GM12878 (cell line): ENCODE results near the gene STK40. TPM values are rescaled to one million over a fixed set of nuclear protein-coding genes. Genes with fewer than 3 reads are reported as not detected.

ENCODE experiments used
- ATAC-seq: fragments of 200-7000 bp; cut with Tn5 transposase; 3 replicates; pipeline ENCODE4 v1.9.1; 2020; ENCODE audit warnings: mild to moderate bottlenecking, moderate library complexity
- BruUV-seq: library from RNA; stranded (reverse); fragments of 400-500 nt; replicated peaks from 2 replicates; lab custom pipeline; 2021; lab: Mats Ljungman, UMichigan
- CTCF ChIA-PET: fragments of 300-600 bp; sonication (Branson Sonifier 250); formaldehyde crosslinking; extraction: SDS; loops from one replicate; lab custom pipeline; 2021; ENCODE audit warnings: inconsistent platforms; lab: Yijun Ruan, JAX
- POLR2A ChIA-PET: fragments of 350-600 bp; formaldehyde crosslinking; extraction: SDS; loops from one replicate; lab custom pipeline; 2021; ENCODE audit warnings: inconsistent platforms; lab: Charles Lee
- RAD21 ChIA-PET: fragments of 300-600 bp; sonication (Branson Sonifier 250); formaldehyde crosslinking; loops from one replicate; lab custom pipeline; 2023; ENCODE audit warnings: antibody characterized with exemption; ENCODE audit not compliant: unreplicated experiment; lab: Charles Lee
- SMC1A ChIA-PET: fragments of 300-600 bp; sonication (Branson Sonifier 250); formaldehyde crosslinking; loops from one replicate; lab custom pipeline; 2023; ENCODE audit not compliant: unreplicated experiment, uncharacterized antibody; lab: Charles Lee
- DNase-seq: peaks from one replicate; pipeline ENCODE4 v3.0.0-alpha.2; 2011; ENCODE audit warnings: low read depth, low spot score
- FAIRE-seq: peaks from 3 replicates; lab custom pipeline; 2011; peaks lifted over from hg19 to GRCh38; lab: Jason Lieb, UNC
- H2AFZ ChIP-seq: 2 replicates; pipeline ENCODE4 v1.6.0; 2011; ENCODE audit warnings: low read depth, low read length, control low read depth; ENCODE audit not compliant: control insufficient read depth
- H3K27ac ChIP-seq: 2 replicates; pipeline ENCODE4 v1.5.1; 2011; ENCODE audit warnings: control low read depth; ENCODE audit not compliant: control insufficient read depth, insufficient read depth
- H3K27me3 ChIP-seq, 2 experiments: replicated peaks in 1 of 2; 2 replicates each; pipeline versions ENCODE4 v1.6.0 to v1.6.1; 2011; ENCODE audit warnings: low read length in 1 of 2; ENCODE audit not compliant: control insufficient read depth in 2 of 2, insufficient read depth in 2 of 2
- H3K36me3 ChIP-seq, 2 experiments: 2 replicates each; pipeline ENCODE4 v1.5.1; 2011; ENCODE audit warnings: low read length in 1 of 2; ENCODE audit not compliant: control insufficient read depth in 2 of 2, insufficient read depth in 2 of 2
- H3K4me1 ChIP-seq: 2 replicates; pipeline ENCODE4 v1.6.1; 2011; ENCODE audit warnings: mild to moderate bottlenecking, low read length, moderate library complexity, mixed read lengths; ENCODE audit not compliant: control insufficient read depth, insufficient read depth
- H3K4me2 ChIP-seq: 2 replicates; pipeline ENCODE4 v1.6.0; 2011; ENCODE audit warnings: control low read depth; ENCODE audit not compliant: control insufficient read depth, insufficient read depth
- H3K4me3 ChIP-seq: fragments of 200-600 bp; sonication (generic); 2 replicates; pipeline ENCODE4 v1.5.1; 2016
- H3K79me2 ChIP-seq: 2 replicates; pipeline ENCODE4 v1.6.0; 2011; ENCODE audit warnings: low read length; ENCODE audit not compliant: control insufficient read depth, insufficient read depth
- H3K9ac ChIP-seq: 2 replicates; pipeline ENCODE4 v1.8.0; 2011; ENCODE audit warnings: low read length, control low read depth, mixed read lengths; ENCODE audit not compliant: control insufficient read depth, insufficient read depth
- H3K9me3 ChIP-seq: replicated peaks from 3 replicates; pipeline ENCODE4 v1.5.1; 2011; ENCODE audit warnings: mild to moderate bottlenecking, low read length; ENCODE audit not compliant: control insufficient read depth, insufficient read depth
- H4K20me1 ChIP-seq: 2 replicates; pipeline ENCODE4 v1.6.0; 2011; ENCODE audit not compliant: control insufficient read depth, insufficient read depth
- BHLHE40 ChIP-seq, 2 experiments: fragments of 450-650 bp in 1 of 2; IDR thresholded peaks; 2 replicates each; pipeline ENCODE4 v1.6.1; 2011 to 2017; ENCODE audit warnings: low read depth in 2 of 2, borderline replicate concordance in 1 of 2, improper control_type of control experiment in 1 of 2, low read length in 1 of 2, mild to moderate bottlenecking in 1 of 2
- HDAC2 ChIP-seq: fragments of 200-600 bp; sonication (generic); IDR thresholded peaks from 2 replicates; pipeline ENCODE4 v1.6.1; 2017
- HDGF ChIP-seq: fragments of 450-650 bp; IDR thresholded peaks from 2 replicates; pipeline ENCODE4 v1.6.1; 2016; ENCODE audit warnings: antibody characterized with exemption
- IKZF1 ChIP-seq: fragments of 450-650 bp; conservative IDR thresholded peaks from 2 replicates; pipeline ENCODE4 v1.6.1; 2017; ENCODE audit warnings: antibody characterized with exemption, mild to moderate bottlenecking
- IRF4 ChIP-seq: IDR thresholded peaks from 2 replicates; pipeline ENCODE4 v1.6.1; 2011; ENCODE audit warnings: low read depth, low read length
- MEF2B ChIP-seq: fragments of 450-650 bp; IDR thresholded peaks from 2 replicates; pipeline ENCODE4 v1.6.1; 2018; ENCODE audit warnings: mild to moderate bottlenecking, moderate library complexity; ENCODE audit not compliant: partially characterized antibody, poor library complexity, severe bottlenecking
- NBN ChIP-seq: fragments of 450-650 bp; IDR thresholded peaks from 2 replicates; pipeline ENCODE4 v1.6.1; 2016
- NFYA ChIP-seq: IDR thresholded peaks from 2 replicates; pipeline ENCODE4 v1.6.1; 2011; ENCODE audit warnings: low read depth, mild to moderate bottlenecking, low read length, improper control_type of control experiment, borderline replicate concordance
- PAX5 ChIP-seq: IDR thresholded peaks from 2 replicates; pipeline ENCODE4 v1.6.1; 2011; ENCODE audit warnings: low read depth, low read length, borderline replicate concordance
- PKNOX1 ChIP-seq: fragments of 450-650 bp; IDR thresholded peaks from 2 replicates; pipeline ENCODE4 v1.6.1; 2016; ENCODE audit warnings: mild to moderate bottlenecking
- RAD21 ChIP-seq: IDR thresholded peaks from 2 replicates; pipeline ENCODE4 v1.6.1; 2011; ENCODE audit warnings: mild to moderate bottlenecking, low read depth, low read length, moderate library complexity; ENCODE audit not compliant: insufficient read depth
- RB1 ChIP-seq: fragments of 450-650 bp; formaldehyde crosslinking; IDR thresholded peaks from 2 replicates; pipeline ENCODE4 v1.6.1; 2017; ENCODE audit warnings: mild to moderate bottlenecking, borderline replicate concordance
- SMARCA5 ChIP-seq: fragments of 450-650 bp; IDR thresholded peaks from 2 replicates; pipeline ENCODE4 v1.6.1; 2017; ENCODE audit warnings: mild to moderate bottlenecking
- SMC3 ChIP-seq: IDR thresholded peaks from 2 replicates; pipeline ENCODE4 v1.6.1; 2011; ENCODE audit warnings: low read length, improper control_type of control experiment, borderline replicate concordance
- YY1 ChIP-seq: IDR thresholded peaks from 2 replicates; pipeline ENCODE4 v1.6.1; 2011; ENCODE audit warnings: low read depth, mild to moderate bottlenecking, low read length
- WGBS: methylation state at CpG from one replicate; pipeline ENCODE4 v1.1.6; 2016; ENCODE audit warnings: low lambda C conversion rate; ENCODE audit not compliant: insufficient replicate concordance, insufficient coverage; ENCODE audit errors: missing lambda C conversion rate; 5-methylcytosine and 5-hydroxymethylcytosine counted together
- in situ Hi-C: fragments of 300-500 bp; cut with MboI; formaldehyde crosslinking; loops from 9 replicates; pipeline ENCODE4 v1.14.3; 2018; ENCODE audit warnings: mixed read lengths
- intact Hi-C: fragments of 100-400 bp; cut with micrococcal nuclease; formaldehyde crosslinking; loops from one replicate; pipeline ENCODE4 v1.14.2; 2022; ENCODE audit not compliant: unreplicated experiment
- polyA plus RNA-seq, 11 experiments: library from polyadenylated mRNA; depleted of rRNA in 4 of 11; unstranded in 6 of 11; stranded (reverse) in 5 of 11; fragments of >200 nt; fragmentation: Nextera tagmentation in 4 of 11; fragmentation: Illumina TruSeq in 1 of 11; extraction: Ambion mirVana in 4 of 11; extraction: Trizol in 1 of 11; gene quantifications; 1 replicate in 1 of 11; 2 replicates in 10 of 11; pipeline versions ENCODE4 v1.2.1 to v1.2.3, GENCODE V29; 2011 to 2016; ENCODE audit warnings: inconsistent platforms in 2 of 11, missing spikeins in 2 of 11, low read depth in 1 of 11
- total RNA-seq, 4 experiments: library from RNA; depleted of rRNA in 3 of 4; stranded (reverse); fragments of >200 nt in 3 of 4; fragmentation: Illumina TruSeq in 1 of 4; extraction: Trizol in 1 of 4; gene quantifications; 2 replicates each; pipeline versions ENCODE4 v1.2.1 to v1.2.3, GENCODE V29; 2013 to 2021
- TF ChIP-seq, protein P1 (sequence below): IDR thresholded peaks from 2 replicates; pipeline ENCODE4 v1.6.1; 2012; ENCODE audit warnings: improper control_type of control experiment, low read depth, low read length; ENCODE audit not compliant: insufficient replicate concordance

The STK40 gene
- total and polyA plus RNA-seq, 10 of the 15 experiments (the other 5 are each of a cell fraction or from before 2014, with no cell fraction given), result 0.27 to 51.0 (median 29.5) TPM

DNA sequence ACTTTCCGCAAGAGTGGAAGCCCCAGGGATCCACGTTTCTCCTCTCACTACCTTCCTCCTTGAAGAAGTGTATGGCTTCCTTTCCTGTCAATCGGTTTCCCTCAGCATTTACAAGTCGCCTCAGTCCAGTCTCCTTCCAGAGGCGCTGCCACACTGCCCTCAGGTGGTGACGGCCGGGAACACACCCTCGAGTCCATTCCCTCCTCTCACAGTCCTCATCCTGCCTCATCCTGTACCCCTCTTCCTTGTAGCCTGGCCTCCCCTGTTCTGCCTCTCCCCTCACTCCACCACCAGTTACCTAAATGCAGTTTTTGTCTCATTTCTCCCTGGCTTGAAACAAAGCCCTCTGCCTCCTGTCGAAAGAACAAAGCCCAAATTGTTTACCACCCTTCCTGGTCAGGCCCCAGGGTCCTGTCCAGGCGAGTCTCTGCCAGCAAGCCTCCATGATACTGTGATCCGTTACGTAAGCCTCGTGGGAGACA is 35.2 kb upstream of the STK40 start:
- BruUV-seq, result no TSS peak
- peak overlapping the region; percentile 75; the same call in 1 of the 2 replicates for H3K4me2 ChIP-seq
- H3K79me2 ChIP-seq, result no peaks in the 10 kb centered on the region
- H3K27ac ChIP-seq, result peak overlapping the region; percentile 31; the same call in 1 of the 2 replicates
- ATAC-seq, result peak; percentile 100
- POLR2A ChIA-PET, result interaction anchor here (1.0 to 1.3 kb wide), 3 partner anchors 36 to 135 kb away, joined by 3 to 4 read pairs (median 3); partner anchors contain the start of gene STK40
- WGBS, result 15% methylated on average over 13 of the region's 13 CpGs
- peak; percentile 74 for DNase-seq
- H3K36me3 ChIP-seq, result no peaks in the 10 kb centered on the region
- peaks cover 6% of the 10 kb centered on the region; the same call in 1 of the 2 replicates for H3K4me1 ChIP-seq
- CTCF ChIA-PET, result interaction anchor here (0.7 to 5.0 kb wide), 16 partner anchors 18 to 271 kb away, joined by 3 to 59 read pairs (median 8); partner anchors contain the start of genes EVA1B and TRAPPC3
- SMC1A ChIA-PET, result interaction anchor here (0.6 to 2.9 kb wide), 17 partner anchors 32 to 271 kb away, joined by 3 to 16 read pairs (median 5); partner anchors contain the start of genes EVA1B and TRAPPC3
- in situ Hi-C loops, result loop anchor here (5.0 kb wide), 1 partner anchor 74 kb away; no protein-coding TSS in a partner anchor
- intact Hi-C loops, result loop anchor here (1.0 to 5.0 kb wide), 3 partner anchors 79 to 324 kb away; partner anchors contain the start of gene TRAPPC3
- H2AFZ ChIP-seq, result peak overlapping the region; percentile 93
- H3K4me3 ChIP-seq, result no peak overlapping the region
- H4K20me1 ChIP-seq, result no peaks in the 10 kb centered on the region
- RAD21 ChIA-PET, result interaction anchor here (1.1 to 4.6 kb wide), 9 partner anchors 30 to 326 kb away, joined by 3 to 37 read pairs (median 6); partner anchors contain the start of gene EVA1B
- no peaks in the 10 kb centered on the region for H3K9me3 ChIP-seq
- no peaks in the 10 kb centered on the region for H3K27me3 ChIP-seq
- peak; percentile 97 for FAIRE-seq
- peak overlapping the region; percentile 40; the same call in 1 of the 2 replicates for H3K9ac ChIP-seq
- TF ChIP-seq BHLHE40 (IDR thresholded peaks at IDR 0.05; ENCODE audit: borderline replicate concordance in 1 of 2, low read depth in 2 of 2, low read length in 1 of 2), result peak in 1 of 2 experiments; percentile 48; a peak in 1 of 4 replicates
- TF ChIP-seq HDAC2, result no peak
- TF ChIP-seq RB1, result peak; percentile 84; the same call in 1 of the 2 replicates
- no peak; the same call in 1 of the 2 replicates for TF ChIP-seq IKZF1
- TF ChIP-seq PKNOX1, result peak; percentile 88
- peak; percentile 84 for TF ChIP-seq YY1
- 0 out of 2 replicates have a peak, but pooled peaks have one; percentile 14 for TF ChIP-seq IRF4
- TF ChIP-seq PAX5, result peak; percentile 15; the same call in 1 of the 2 replicates
- TF ChIP-seq, protein P1, sequence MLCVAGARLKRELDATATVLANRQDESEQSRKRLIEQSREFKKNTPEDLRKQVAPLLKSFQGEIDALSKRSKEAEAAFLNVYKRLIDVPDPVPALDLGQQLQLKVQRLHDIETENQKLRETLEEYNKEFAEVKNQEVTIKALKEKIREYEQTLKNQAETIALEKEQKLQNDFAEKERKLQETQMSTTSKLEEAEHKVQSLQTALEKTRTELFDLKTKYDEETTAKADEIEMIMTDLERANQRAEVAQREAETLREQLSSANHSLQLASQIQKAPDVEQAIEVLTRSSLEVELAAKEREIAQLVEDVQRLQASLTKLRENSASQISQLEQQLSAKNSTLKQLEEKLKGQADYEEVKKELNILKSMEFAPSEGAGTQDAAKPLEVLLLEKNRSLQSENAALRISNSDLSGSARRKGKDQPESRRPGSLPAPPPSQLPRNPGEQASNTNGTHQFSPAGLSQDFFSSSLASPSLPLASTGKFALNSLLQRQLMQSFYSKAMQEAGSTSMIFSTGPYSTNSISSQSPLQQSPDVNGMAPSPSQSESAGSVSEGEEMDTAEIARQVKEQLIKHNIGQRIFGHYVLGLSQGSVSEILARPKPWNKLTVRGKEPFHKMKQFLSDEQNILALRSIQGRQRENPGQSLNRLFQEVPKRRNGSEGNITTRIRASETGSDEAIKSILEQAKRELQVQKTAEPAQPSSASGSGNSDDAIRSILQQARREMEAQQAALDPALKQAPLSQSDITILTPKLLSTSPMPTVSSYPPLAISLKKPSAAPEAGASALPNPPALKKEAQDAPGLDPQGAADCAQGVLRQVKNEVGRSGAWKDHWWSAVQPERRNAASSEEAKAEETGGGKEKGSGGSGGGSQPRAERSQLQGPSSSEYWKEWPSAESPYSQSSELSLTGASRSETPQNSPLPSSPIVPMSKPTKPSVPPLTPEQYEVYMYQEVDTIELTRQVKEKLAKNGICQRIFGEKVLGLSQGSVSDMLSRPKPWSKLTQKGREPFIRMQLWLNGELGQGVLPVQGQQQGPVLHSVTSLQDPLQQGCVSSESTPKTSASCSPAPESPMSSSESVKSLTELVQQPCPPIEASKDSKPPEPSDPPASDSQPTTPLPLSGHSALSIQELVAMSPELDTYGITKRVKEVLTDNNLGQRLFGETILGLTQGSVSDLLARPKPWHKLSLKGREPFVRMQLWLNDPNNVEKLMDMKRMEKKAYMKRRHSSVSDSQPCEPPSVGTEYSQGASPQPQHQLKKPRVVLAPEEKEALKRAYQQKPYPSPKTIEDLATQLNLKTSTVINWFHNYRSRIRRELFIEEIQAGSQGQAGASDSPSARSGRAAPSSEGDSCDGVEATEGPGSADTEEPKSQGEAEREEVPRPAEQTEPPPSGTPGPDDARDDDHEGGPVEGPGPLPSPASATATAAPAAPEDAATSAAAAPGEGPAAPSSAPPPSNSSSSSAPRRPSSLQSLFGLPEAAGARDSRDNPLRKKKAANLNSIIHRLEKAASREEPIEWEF, result no peak
- peak; percentile 69; the same call in 1 of the 2 replicates for TF ChIP-seq NBN
- TF ChIP-seq NFYA, result no peak
- TF ChIP-seq MEF2B, result no peak
- TF ChIP-seq RAD21, result peak; percentile 97
- peak; percentile 95 for TF ChIP-seq HDGF
- peak; percentile 99 for TF ChIP-seq SMC3
- peak; percentile 34; the same call in 1 of the 2 replicates for TF ChIP-seq SMARCA5
